Stimulated activated CD4-positive, alpha-beta T cell treated with anti-CD3 and anti-CD28 coated beads, Interleukin-15, amount 100 ng/mL, for 1 hour (primary cell): ENCODE measurements around the gene CLEC4E.
"Not testable (repeated sequence)": the region's sequence is repeated elsewhere in the genome, so short reads cannot be mapped to it uniquely, and the experiment has no call there.

Experiments used
- DNase-seq, 2 donors: peaks; one replicate each; pipeline ENCODE4 v3.0.0-alpha.2; 2020; ENCODE audit warnings: low read depth in 1 of 2, low spot score in 1 of 2

Gene CLEC4E

DNA sequence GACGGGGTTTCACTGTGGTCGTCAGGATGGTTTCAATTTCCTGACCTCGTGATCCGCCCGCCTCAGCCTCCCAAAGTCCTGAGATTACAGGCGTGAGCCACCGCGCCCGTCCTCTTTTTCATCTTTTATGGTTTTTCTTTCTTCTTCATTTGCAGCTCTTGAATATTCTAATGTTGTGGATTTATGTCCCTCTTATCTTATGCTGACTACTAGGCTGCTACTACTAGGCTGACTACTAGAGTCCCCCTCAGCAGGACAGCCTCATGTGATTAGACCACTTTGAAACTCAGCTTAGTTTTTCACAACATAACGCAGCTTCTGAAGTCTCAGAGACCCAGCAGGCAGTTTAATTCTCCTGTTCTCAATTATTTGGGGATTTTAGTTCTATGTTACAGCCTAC is 857 bp upstream of the CLEC4E start:
- no peak for DNase-seq

DNA sequence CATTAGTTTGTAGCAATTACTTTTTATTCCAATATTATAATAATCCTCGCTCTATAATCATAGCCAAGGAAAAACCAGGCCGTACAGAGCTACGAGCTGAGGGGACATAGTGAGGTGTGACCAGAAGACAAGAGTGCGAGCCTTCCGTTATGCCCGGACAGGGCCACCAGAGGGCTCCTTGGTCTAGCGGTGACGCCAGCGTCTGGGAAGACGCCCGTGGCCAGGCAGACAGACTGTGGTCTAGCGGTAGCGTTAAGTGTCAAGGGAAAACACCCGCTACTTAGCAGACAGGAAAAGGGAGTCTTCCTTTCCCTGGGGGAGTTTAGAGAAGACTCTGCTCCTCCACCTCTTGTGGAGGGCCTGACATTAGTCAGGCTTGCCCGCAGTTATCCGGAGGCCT is 2.9 kb downstream of the CLEC4E start:
- not testable (repeated sequence) for DNase-seq

DNA sequence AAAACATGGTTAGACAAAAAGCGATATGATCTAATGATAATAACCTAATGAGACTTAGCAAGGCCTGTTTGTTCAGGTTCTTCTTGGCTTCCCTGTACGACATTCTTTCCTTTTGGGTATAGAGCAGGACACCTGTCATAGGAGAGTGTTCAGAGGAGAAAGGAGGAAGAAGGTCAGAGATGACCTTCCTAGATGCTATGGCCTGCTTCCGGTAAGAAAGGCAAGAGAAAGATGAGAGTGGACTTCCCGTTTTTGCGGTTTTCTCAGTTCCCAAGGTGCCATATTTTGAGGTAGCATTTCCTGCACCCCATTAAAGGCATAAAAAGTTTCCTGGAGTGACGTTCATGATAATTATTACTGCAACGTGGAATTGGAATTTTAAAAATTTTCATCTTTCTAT is 8.7 kb downstream of the CLEC4E start:
- no peak for DNase-seq

DNA sequence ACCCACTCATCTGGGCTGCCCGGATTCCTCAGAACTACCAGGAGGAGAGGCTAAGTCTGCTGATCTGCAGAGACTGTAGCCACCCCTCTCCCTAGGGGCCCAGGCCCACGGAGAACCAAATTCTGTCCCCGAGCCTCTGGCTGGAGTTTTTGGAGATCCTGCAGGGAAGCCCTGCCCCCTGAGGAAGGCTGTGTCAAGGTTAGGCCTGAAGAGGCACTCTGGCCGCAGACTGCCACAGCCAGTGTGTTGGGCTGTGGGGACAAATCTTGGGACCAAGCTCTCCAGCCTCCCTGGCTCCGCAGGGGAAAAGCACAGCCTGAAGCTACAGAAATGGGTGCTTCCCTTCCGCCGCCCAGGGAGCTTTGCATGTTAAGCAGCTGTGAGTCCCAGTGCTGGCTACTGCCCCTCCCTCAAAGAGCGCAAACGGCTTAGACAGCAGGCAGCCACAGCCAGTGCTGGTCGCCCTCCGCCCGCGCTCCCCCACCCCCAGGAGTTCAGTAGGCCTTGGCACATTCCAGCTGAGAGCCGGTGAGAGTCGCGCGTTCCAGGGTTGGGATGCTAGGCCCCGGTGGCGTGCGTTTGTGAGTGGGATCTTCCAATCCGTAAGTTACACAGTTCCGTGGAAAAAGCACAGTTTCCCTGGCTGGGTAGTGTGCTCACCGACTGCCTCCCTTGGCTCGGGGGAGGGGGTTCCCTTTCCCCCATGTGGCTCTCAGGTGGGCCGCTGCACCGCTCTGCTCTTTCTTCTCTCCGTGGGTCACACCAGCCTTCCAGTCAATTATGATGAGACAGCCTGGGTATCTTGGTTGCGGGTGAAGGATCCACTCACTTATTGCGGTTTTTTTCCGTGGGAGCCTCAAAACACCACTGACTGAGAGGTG is 13.2 kb downstream of the CLEC4E start:
- DNase-seq: no peak

DNA sequence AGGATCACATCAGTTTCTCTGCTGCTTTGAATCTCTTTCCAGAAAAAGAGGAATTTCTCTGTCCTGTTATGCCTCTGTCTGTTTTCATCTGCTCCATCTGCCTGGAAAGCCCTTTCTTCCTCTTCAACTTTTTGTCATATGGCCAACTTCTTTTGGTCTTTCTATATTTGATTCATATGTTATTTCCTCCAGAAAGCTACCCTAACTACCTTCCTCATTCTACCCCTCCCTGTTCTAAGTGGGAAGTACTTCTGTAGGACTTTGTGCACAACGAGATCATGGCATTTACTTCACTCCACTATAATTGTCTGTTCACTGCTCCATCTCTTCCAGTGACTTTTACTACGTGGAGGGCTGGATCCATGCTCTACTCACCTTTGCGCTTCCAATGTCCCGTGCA is 21.5 kb downstream of the CLEC4E start:
- no peak for DNase-seq

DNA sequence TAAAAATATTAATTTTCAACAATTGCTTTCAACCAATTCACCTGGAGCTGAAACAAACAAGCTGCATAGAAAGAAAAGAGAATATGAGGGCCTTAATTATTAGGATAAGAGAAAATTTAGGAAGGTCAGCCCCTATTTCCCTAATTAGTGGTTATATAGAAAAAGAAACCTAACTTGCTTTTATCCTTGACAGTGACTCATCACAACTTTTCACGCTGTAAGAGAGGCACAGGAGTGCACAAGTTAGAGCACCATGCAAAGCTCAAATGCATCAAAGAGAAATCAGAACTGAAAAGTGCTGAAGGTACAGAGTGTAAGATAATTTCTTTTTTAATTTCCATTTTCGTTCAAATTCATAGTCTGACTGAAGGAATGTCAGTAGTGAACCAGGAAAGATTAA is 22.7 kb downstream of the CLEC4E start:
- DNase-seq: no peak

DNA sequence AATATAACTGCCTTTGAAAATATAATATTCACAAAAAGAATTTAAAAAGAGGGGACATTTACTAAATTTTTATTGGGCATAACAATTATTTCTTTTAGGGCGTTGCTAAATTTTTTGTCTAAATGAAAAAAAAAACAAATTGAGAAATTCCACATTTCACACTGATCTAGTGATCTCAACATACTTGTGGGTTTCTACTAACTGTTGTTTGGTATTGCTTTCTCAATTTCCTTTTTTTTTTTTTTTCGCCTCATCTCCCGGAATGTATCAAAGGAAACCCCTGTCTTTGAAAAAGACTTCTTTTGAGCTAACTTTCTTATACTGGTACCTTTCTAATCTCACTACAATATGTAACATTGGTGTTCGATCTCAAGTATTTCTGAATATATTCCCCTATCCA is 27.4 kb downstream of the CLEC4E start, which contains the start of gene CLEC4D:
Gene CLEC4D, plus strand, starts transcription at position 248 of the 400 bp plus-strand sequence. CDS start 230 bp downstream, outside the sequence.
- DNase-seq: no peak

DNA sequence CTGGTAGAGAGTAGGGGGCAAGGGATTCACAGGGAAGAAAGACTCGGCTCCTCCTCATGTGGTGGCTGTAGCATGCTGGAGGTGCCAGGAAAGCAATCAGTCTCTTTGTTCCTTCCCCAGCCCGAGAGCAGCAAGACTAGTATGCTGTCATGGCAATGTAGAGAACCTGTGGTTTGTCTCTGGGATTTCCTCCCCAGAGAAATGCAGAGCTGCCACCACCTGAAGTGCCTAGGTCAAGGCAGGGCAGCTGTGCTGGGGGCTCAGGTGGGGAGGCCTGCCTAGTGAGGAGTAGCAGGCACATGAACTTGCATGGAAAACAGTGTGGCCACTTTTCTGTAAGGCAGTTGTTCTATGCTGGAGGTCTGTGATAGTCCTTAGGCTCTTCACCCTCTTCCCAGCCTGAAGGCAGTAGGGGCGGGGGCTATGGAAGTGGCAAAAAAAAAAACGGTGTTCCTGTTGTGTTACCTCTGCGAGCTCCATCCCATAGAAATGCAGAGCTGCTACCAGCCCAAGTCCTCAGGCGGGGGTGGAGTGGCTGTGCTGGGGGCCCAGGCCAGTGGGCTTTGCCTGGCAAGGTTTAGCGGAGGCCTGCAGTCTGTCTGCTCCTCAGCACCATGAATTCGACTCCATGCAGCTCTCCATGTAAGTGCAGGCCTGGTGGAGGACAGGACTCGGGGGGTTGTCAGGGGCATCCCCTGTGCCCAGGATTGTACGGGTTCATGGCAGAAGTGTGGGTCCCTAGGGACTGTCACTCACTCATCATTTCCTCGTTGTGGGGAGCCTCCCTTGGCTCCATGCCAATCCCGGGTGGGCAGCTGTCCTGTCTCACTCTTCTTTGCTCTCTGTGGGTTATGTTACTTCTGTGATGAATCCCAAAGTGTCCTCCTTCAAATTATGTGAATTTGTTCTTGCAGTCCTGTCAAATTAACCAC is 31.5 kb downstream of the CLEC4E start:
- no peak for DNase-seq

DNA sequence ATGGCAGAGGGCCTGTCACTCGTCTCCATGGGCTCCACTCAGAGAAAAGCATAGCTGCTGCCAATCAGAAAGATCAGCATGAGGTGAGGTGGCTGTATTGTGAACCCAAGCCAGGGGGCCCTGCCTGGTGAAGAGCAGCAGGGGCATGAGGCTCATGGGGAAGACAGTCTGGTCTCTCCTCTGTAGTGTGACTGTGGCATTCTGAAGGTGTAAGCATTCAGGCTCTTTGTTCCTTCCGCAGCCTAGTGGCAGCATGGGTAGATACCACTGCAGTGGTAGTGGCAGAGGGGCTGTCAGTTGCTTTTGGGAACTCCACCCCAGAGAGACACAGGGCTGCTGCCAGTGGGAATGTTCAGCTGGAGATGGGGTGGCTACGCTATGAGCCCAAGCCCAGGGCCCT is 32.5 kb downstream of the CLEC4E start:
- DNase-seq: no peak

DNA sequence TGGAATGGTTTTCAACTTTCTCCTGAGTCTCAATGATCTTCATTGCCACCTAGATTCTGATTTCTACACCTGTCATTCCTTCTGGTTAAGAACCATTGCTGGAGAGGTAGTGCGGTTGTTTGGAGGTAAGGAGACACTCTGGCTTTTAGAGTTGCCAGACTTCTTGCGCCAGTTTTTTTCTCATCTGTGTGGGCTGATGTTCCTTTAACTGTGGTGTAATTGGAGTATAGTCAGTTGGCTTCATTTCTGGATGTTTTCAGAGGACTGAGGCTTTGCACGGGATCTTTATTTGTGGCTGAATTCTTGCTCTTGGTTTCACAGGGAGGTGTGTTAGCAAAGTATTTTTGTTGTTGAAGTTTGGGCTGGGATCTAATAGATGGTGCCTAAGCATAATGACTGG is 33.1 kb downstream of the CLEC4E start:
- no peak for DNase-seq

DNA sequence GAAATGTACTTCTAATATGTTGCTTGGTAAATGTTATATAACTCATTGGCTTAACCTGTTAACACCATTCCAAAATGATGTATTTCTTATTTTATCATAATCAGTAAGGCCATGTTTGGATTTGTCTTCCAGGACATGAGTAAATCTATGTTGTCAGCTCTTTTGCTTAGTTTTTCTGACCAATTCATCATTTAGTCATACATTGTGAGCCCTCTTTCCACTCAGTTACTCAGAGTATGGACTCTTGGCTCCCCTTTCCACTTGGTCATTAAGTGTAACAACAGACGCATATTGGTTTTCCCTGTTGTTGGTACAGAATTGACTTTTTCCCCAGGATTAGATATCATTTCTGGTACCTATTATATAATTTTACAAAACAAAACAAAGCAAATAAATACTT is 36.4 kb downstream of the CLEC4E start:
- DNase-seq: no peak

DNA sequence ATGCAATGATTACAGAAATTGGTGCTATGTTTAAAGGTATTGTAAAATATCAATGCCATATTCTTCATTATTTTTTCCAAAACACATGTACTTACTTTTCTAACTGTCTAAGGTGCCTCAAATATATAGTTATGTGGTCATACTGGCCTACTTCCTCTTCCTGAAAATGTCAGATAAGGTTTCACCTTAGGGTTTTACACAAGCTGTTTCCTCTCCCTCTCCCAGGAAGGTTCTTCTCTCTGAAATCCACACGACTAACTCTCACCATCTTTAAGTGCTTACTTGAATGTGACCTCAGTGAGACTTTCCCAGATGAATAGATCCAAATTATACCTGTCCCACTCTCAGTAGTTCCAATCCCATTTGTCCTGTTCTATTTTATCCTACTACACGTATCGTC is 39.0 kb downstream of the CLEC4E start:
- no peak for DNase-seq

DNA sequence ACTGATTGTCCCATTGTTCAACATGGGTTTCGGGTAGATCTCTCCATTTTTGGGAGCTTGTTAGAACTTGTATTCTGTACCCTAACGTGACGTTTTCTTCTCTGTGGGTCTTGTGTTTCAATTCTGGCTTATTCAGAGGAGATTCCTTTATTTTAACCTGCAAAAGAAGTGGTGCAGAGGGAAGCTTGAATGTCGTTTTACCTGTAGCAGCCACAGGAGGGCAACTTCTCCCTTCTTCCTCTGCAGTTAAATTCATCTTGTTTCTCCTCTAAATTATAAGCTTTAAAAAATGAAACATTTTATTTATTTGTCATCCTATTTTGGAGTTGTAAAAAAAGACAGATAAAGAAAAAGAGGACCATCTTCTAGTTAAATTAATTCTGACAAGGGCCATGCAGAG is 41.1 kb downstream of the CLEC4E start:
- DNase-seq: no peak

DNA sequence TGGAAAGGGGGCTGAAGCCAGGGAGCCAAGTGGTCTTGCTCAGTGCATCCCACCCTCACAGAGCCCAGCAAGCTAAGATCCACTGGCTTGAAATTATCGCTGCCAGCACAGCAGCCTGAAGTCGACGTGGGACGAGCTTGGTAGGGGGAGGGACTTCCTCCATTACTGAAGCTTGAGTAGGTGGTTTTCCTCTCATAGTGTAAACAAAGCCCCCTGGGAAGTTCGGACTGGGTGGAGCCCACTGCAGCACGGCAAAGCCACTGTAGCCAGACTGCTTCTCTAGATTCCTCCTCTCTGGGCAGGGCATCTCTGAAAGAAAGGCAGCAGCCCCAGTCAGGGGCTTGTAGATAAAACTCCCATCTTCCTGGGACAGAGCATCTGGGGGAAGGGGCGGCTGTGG is 44.6 kb downstream of the CLEC4E start:
- not testable (repeated sequence) for DNase-seq

DNA sequence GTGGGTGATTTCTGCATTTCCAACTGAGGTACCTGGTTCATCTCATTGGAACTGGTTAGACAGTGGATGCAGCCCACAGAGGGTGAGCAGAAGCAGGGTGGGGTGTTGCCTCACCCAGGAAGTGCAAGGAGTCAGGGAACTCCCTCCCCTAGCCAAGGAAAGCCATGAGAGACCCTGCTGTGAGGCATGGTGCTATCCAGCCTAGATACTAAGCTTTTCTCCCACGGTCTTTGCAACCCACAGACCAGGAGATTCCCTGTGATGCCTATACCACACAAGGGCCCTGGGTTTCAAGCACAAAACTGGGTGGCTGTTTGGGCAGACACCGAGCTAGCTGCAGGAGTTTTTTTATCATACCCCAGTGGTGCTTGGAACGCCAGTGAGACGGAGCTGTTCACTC is 45.0 kb downstream of the CLEC4E start:
- not testable (repeated sequence) for DNase-seq

DNA sequence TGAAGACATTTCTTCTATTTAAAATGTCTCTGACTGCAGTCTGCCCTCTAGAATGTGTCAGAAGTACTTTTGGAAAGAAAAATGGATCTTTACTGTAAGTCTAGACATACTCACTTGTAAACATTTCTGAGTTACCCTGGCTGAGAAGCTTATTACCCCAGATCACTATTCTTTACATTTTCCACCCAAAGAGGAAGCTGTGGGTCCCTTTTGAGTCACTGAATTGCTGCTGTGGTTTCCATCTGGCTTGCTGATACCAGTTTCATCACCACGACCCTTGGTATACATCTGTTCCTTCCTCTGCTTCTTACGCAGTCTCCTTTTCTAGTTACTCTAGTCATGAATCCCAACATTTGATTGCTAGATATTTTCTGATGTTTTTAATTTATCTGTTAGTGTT is 47.6 kb downstream of the CLEC4E start:
- DNase-seq: no peak

DNA sequence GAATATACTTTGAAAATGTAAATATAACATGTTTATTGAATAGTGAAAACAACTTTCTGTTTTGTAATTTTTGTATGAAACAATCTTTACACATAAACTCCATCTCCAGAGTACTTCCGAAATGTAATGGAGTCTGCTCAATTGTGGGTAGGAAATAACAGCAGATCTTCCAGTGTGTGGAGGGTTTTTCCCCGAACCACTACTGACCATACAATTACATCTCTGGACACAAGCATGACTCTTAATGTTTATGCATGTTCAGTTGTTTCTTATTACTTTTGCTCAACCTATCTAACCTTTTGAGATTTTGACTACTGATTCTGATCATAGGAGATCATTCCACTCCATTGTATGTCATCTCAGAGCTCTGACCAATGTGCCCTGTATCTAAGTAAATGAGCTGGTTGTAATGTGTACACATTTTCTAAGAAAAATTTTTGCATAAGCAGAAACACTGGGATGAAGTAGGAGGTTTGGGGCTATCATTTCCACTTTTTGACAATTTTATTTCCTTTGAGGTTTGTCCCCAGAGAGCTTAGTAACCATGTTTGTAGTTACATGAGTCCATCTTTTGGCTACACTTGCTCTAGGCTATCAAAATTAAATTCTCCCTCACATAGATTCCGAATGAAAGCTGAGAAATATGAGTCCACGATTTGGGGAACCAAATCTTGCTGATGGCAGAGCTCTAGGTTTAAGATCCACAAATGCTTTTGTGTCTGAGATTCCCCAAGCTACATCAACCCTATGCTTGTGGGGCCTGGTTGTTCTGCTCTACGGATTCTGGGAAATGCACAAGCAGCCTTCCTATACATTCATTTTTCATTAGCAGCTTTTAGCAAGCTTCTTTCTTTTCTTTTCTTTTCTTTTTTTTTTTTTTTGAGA is 48.8 kb downstream of the CLEC4E start:
- DNase-seq: no peak
